GM19328 (cell line): ENCODE measurements around the gene CHFR.
"Not testable (repeated sequence)": the region's sequence is repeated elsewhere in the genome, so short reads cannot be mapped to it uniquely, and the experiment has no call there.

Source experiments
- ATAC-seq: cut with Tn5 transposase; IDR thresholded peaks from one replicate; pipeline ENCODE4 v1.9.1; 2021; ENCODE audit warnings: mild to moderate bottlenecking, moderate library complexity; ENCODE audit not compliant: unreplicated experiment

Gene CHFR

DNA sequence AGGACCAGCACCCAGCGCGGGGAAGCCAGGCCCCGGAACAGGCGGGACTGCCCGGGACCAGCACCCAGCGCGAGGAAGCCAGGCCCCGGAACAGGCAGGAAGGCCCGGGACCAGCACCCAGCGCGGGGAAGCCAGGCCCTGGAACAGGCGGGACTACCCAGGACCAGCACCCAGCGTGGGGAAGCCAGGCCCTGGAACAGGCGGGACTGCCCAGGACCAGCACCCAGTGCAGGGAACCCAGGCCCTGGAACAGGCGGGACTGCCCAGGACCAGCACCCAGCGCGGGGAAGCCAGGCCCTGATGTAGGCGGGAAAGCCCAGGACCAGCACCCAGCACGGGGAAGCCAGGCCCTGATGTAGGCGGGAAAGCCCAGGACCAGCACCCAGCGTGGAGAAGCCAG lies 12.8 kb downstream of the CHFR start:
- ATAC-seq = not testable (repeated sequence)

DNA sequence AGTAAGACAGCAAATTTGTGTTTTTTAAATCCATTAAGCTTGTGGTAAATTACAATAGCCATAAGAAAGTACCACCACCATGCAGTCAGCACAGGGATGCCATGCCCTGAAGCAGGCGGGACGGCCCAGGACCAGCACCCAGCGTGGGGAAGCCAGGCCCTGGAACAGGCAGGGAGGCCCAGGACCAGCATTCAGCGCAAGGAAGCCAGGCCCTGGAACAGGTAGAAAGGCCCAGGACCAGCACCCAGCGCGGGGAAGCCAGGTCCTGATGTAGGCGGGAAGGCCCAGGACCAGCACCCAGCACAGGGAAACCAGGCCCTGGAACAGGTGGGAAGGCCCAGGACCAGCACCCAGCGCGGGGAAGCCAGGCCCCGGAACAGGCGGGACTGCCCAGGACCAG lies 13.2 kb downstream of the CHFR start:
- ATAC-seq = no peak

DNA sequence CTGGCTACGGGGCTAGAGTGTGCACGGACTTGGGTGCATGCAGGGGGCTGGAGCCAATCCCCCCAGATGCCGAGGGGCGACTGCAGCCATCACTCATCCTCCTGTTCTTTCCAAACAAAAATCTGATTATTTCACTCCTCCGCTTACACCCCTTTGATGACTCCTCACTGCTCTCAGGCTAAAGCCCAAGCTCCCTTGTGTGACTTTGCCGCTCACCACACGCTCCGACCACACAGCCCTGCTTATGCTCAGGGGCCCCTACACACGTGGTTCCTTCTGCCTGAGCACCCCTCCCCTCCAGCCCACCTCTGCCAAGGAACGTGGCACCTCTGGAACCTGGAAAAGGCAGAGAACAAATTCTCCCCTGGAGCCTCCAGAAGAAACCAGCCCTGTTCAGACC lies 13.7 kb downstream of the CHFR start:
- no peak for ATAC-seq

DNA sequence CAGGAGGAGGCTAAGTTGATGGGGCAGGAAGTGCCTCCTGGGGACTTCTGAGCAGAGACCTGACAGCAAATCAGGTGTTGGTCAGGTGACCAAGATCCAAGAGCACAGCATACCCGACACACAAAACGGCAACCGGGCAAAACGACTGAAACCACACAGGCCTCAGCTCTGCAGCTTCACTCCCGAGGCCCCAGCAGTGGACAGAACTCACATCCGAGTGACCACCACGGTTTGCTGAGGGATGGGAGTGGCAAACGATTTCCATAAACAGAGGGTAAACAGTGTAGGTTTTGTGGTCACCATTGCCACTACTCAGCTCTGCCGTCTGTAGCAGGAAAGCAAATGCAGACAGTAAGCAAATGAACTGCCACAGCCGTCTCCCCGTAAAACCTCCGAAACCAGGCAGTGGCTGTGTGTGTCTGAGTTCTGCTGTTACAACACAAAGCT lies 14.4 kb downstream of the CHFR start:
- no peak for ATAC-seq

DNA sequence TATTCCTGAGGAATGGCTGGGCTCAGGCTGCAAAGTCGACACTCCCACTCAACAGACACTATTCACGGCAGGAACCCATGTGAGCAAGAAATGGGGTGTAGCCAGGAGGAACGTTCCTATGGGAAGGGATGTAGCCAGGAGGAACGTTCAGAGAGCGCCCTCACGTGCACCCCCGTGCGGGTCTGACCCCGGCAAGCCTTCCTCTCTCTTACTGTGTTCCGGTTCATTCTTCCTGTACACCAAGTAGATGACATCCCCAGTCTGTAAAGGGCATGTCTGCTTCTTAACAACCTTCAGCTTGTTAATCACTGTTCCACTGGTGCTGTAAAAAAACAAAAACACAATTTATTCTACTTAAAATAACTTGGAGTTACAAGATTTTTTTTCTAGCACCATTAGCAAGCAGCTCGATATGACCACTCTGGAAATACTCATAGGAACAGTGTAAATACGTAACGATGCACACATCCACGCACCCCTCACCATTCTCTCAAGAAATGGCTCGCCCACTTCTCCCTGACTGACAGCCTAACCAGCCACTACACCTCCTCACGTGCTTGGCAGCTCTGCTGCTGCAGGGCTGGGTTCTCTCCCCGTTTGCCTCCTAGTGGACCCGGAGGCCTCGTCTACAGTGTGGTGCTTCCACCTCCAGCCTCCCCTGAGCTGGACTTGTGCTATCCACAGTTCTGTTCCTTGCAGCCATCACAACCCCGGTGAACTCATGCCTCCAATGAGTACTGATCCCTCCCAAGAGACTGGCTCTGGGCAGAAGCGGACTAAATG lies 15.1 kb downstream of the CHFR start:
- ATAC-seq = no peak

DNA sequence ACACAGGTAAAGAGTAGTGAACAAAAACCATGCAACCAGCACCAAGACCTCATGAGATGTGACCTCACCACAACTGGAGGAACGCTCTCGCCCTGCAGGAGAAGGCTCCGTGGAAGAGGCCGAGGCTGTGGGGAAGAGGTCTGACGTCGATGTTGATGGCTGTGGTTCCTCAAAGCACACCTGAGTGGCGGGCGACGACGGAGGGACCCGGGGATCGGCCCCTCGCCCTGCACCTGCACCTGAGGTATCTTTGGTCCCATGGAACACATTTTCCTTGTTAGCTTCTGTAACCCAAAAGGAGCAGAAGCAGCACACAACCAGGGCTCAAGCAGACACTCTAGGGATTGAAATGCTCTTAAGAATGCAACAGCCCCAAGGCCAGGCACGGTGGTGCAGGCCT lies 17.9 kb downstream of the CHFR start:
- ATAC-seq = no peak

DNA sequence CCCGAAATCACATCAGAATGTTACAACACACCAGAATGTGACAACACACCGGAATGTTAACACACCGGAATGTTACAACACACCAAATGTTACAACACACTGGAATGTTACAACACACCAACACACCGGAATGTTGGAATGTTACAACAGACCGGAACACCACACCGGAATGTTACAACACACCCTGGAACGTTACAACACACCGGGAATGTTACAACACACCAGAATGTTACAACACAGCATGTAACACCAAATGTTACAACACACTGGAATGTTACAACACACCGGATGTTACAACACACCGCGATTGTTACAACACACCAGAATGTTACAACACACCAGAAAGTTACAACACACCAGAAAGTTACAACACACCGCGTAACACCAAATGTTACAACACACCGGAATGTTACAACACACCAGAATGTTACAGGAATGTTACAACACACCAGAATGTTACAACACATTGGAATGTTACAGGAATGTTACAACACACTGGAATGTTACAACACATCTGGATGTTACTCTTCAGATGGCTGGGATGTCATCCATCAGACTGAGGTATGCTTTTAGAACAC lies 21.1 kb downstream of the CHFR start:
- ATAC-seq = no peak

DNA sequence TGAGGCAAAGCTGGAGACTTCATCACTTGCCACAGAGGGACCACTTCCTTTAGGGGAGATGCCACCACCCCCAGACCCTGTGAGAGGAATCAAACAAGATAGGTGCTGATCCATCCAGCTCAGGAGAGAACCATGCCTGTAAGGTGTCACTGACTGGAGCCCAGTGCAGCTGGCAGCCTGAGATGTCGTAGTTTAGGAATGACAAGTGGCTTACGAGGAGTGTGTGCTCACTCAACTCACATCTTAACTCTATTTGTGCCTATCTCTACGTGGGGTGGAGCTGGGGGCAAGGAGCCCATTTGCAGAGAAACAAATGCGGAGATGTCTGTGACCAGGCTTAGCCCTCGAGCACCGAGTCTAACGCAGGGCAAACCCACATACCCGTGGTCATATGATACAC lies 25.8 kb downstream of the CHFR start:
- ATAC-seq = no peak

DNA sequence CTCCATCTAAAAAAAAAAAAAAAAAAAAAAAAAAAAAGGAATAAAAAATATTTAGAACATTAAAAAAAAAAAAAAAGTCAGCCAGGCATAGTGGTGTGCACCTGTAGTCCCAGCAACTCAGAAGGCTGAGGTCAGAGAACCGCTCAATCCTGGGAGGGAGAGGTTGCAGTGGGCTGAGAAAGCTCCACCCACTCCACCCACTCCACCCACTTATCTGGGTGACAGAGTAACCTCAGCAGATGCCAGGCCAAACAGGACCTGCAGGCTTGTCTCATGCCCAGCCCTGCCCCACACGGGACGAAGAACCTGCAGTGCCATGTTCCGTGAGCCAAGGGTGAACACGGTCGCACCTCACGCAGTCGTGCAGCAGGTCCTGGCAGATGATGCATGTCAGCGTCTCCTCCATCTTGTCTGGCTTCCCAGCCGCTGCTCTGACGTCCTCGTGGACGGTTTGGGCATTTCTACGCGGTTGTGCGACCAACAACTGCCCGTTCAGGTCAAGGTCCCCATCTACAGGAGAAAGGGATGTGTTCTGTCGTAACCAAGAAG lies 28.6 kb downstream of the CHFR start:
- no peak for ATAC-seq

DNA sequence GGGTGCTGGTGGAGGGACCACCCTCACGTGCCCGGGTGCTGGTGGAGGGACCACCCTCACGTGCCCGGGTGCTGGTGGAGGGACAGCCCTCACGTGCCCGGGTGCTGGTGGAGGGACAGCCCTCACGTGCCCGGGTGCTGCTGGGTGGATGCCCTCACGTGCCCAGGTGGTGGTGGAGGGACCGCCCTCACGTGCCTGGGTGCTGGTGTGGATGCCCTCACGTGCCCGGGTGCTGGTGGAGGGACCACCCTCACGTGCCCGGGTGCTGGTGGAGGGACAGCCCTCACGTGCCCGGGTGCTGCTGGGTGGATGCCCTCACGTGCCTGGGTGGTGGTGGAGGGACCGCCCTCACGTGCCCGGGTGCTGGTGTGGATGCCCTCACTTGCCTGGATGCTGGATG lies 30.4 kb downstream of the CHFR start:
- not testable (repeated sequence) for ATAC-seq

DNA sequence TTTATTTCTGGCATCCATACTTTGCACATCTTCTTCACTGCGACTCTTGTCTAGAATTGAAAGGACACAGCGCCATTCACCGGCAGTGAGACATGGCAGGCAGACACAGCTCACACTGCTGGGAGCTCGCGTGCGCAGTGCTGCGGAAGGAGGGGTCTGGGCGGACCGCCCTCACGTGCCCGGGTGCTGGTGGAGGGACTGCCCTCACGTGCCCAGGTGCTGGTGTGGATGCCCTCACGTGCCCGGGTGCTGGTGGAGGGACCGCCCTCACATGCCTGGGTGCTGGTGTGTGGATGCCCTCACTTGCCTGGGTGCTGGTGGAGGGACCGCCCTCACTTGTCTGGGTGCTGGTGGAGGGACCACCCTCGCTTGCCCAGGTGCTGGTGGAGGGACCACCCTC lies 30.8 kb downstream of the CHFR start:
- ATAC-seq = no peak

DNA sequence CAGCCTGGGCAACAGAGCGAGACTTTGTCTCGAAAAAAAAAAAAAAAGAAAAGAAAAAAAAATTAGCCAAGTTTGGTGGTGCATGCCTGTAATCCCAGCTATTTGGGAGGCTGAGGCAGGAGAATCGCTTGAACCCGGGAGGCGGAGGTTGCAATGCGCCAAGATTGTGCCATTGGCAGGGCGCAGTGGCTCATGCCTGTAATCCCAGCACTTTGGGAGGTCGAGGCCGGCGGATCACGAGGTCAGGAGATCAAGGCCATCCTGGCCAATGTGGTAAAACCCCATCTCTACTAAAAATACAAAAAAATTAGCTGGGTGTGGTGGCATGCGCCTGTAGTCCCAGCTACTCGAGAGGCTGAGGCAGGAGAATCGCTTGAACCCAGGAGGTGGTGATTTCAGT lies 32.2 kb downstream of the CHFR start:
- not testable (repeated sequence) for ATAC-seq

DNA sequence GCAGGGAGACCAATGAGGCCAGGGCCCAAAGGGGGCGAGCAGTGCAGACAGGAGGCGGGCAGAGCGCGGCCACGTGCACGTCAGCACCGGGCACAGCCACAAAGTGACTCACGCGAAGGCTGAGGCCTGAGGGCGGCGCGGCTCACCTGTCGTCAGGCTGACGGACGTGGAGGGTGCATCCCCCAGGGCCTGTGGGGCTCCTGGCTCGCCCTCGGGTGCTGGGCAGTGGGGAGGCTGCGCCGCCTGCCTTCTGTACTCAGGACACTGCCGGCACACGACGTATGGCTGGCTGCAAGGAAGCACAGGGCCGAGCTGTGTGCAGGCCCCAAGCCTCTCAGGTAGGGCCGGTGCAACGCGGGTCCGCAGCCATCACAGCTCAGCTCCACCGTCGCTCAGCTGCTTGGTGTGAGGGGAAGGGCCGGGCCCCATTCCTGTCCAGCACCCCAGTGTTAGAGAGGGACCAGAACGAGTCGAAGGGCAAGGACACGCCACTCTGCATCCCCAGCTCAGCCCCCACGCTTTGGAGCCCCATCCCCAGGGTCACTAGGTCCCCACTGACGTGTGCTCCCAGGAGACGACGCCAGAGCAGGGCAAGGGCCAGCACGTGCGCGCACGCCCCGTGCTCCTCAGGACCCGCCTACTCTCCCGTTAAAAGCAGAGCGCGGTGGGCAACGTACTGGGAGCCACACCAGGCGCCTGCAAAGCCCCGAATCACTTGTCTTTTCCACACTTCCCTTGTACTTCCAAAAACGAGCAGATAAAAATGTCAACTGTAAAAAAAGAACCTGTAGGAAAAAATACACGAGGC lies 33.9 kb downstream of the CHFR start:
- ATAC-seq = no peak

DNA sequence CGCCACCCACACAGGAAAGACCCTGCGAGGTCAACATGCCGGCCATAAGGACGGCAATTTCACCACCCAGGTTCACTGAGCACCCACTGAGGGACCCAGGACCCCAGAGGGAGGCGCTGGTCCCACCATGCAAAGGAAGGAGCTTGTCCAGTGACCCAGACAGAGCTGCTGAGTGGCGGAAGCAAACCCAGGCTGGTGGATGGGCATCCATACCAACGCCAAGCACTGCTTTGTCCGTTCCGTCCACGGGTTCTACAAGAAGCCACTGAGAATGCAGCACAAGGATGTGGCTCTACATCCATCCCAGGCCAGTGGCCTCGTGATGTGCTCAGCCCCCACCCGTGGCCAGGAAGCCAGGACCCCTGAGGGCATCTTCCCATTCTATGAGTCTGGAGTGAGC lies 34.9 kb downstream of the CHFR start:
- no peak for ATAC-seq

DNA sequence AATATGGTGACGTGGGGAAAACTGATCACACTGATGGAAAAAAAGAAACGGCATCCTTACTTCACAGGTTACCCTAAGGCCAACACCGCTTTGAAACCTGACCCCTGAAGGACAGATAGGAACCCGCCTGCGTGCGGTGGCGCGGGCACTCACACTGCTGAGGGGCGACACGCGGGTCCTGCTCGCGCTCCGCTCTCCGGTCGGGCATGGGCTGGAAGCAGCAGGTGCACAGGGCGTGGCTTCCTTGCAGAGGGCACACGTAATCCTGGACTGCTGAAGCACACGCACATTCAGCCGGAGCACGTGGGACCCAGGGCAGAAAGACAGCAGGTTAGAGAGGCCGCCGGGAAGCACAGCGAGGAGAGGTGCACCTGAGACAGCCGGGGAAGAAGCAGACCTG lies 35.9 kb downstream of the CHFR start:
- no peak for ATAC-seq

DNA sequence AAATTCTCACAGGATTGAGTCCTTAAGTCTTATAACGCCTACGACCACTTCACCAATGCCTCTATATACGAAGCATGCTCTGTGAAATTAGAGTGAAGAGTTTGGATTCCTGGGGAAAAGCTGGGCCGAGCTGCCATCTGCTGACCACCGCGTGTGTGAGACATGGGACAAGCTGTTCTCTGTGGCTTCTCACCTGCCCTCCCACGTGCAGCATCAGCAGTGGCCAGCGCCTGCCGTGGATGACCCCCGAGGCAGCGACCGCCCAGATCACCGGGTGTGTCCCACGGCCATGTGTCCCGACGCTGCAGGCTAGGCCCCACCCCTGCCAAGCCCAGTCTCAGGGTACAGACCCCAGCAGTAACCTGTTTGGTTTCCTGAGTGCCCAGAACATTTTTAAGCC lies 37.1 kb downstream of the CHFR start:
- ATAC-seq = no peak

DNA sequence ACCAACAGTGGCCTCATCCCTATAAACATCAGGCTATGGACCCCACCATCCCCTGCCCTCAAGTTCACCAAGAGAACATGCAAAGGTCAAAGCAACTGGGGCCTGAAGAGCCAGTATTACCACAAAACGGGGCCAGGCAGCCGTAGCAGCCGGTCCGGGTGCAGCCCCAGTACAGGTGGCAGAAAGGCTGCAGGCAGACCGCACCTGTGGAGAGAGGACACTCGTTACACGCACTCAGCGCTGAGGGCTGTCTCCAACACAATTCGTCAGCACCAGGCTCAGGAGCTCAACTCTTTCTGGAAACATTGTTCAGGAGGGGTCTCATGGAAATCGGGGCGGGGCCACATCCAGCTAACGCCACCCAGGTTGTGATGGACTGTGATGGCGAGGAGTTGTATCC lies 38.9 kb downstream of the CHFR start:
- ATAC-seq = no peak

DNA sequence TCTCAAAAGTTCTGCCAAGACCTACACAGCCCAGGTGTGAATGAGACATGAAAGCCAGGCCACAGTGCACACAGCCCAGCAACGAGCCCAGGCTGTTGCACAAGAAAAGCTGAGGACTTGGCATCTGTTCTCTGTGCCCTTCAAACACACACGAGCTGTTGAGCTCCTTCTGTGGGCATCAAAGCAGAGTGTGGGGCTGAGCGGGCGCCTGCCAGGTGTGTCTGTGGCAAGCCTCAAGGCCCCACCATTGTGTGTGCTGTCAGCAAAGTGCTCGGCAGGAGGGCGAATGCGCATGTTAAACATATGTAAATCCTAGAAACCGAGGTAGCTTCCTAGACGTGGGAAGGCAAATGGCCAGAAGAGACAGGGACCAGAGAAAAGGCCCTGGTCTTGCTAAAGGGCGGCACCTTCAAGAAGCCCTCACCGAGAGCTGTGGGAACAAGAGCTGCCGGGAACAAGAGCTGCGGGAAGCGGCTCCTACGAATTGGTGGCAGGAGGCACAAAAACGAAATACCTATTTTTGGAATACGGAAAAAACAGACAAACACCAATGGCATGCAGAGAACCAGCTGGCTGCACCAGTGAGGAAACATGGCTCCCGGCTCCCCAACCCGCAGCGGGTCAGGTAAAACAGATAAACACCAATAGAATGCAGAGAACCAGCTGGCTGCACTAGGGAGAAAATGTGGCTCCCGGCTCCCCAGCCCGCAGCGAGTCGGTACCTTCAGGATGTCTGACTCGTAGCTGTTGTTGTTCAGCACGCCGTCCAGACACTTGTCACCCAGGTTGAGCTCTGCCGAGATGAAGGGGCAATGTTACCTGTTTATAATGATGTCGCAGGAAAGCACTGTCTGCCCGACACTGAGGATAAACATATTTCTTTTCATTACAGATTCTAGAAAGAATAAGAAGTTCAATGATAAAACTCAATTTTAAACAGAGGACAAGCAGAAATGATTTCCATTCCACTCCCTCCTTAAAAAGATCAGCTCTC lies 39.7 kb downstream of the CHFR start:
- ATAC-seq = no peak

DNA sequence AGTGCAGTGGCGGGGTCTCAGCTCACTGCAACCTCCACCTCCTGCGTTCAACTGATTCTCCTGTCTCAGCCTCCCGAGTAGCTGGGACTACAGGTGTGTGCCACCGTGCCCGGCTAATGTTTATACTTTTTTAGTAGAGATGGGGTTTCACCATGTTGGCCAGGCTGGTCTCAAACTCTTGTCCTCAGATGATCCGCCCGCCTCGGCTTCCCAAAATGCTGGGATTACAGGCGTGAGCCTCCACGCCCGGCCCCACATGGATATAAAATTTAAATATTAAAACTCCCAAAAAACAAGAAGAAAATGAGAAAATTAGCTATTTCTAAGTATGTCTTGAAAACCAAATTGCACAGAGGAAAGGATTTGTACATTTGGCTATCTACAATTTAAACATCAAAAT lies 42.7 kb downstream of the CHFR start:
- not testable (repeated sequence) for ATAC-seq

DNA sequence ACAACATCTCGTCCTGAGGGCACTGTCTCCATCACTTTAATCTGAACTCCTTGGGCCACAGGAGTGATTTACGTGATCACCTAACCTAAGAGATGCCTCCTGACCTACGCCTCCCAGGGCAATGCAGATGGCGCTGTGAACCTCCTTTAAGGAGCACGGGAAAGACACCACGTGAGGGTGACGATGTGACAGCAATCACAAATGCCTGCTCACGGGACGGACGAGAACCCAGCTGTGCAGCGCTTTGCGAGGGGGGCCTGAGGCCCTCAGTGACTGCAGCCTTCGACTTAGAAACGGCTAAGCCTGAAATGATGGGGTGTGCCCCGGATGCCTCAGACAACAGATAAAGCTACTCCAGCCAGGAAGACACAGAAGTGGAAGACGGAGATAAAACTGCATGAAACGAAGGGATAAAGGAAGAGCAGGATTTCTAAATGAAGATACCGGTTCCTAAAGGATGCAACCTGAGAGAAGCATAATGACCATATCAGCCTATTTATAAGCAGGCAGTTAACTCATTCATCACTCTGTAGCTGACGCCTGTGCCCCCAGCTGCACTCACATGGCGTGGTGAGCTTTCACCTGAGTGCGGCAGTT lies 44.9 kb downstream of the CHFR start:
- ATAC-seq = no peak
